HEK293 (cell line): ENCODE data around the gene HELQ.

Experiments used
- CTCF ChIA-PET: fragments of 350-600 bp; formaldehyde crosslinking; extraction: SDS; loops from one replicate; lab custom pipeline; 2021; ENCODE audit warnings: antibody characterized with exemption; lab: Yijun Ruan, JAX
- POLR2A ChIA-PET: fragments of 300-600 bp; formaldehyde crosslinking; extraction: SDS; loops from one replicate; lab custom pipeline; 2020; ENCODE audit warnings: antibody characterized with exemption, inconsistent platforms; lab: Yijun Ruan, JAX
- H3K27ac ChIP-seq: fragments of 200-500 bp; sonication (Bioruptor generic); 2 replicates; pipeline ENCODE4 v1.5.1; 2014; ENCODE audit warnings: low read depth, low read length, control low read depth, inconsistent platforms; ENCODE audit errors: extremely low read depth
- H3K36me3 ChIP-seq, 2 experiments: fragments of 200-500 bp in 1 of 2; sonication (Bioruptor generic) in 1 of 2; 1 replicate in 1 of 2; 2 replicates in 1 of 2; pipeline ENCODE4 v1.5.1; 2014 to 2017; ENCODE audit warnings: inconsistent platforms in 2 of 2, low read length in 2 of 2; ENCODE audit not compliant: control insufficient read depth in 2 of 2, insufficient read depth in 1 of 2
- H3K4me1 ChIP-seq: fragments of 200-500 bp; sonication (Bioruptor generic); 2 replicates; pipeline ENCODE4 v1.5.1; 2014; ENCODE audit warnings: mild to moderate bottlenecking, low read length, inconsistent platforms; ENCODE audit not compliant: control insufficient read depth, insufficient read depth
- H3K4me3 ChIP-seq: 2 replicates; pipeline ENCODE4 v1.5.1; 2011; ENCODE audit warnings: low read depth, mild to moderate bottlenecking, control low read depth, low read length, moderate library complexity
- H3K9me3 ChIP-seq: fragments of 200-500 bp; sonication (Bioruptor generic); 2 replicates; pipeline ENCODE4 v1.5.1; 2014; ENCODE audit warnings: low read depth, low read length, inconsistent platforms; ENCODE audit not compliant: control insufficient read depth, insufficient read depth
- BCL11A ChIP-seq: fragments of 450-650 bp; formaldehyde crosslinking; IDR thresholded peaks from 2 replicates; pipeline ENCODE4 v1.5.1; 2016; ENCODE audit warnings: low read depth, missing biosample characterization, missing genetic modification characterization
- BCL11B ChIP-seq: fragments of 450-650 bp; formaldehyde crosslinking; IDR thresholded peaks from 2 replicates; pipeline ENCODE4 v1.5.1; 2016; ENCODE audit warnings: low read depth, missing biosample characterization, missing genetic modification characterization
- GLIS1 ChIP-seq: fragments of 450-650 bp; formaldehyde crosslinking; IDR thresholded peaks from 2 replicates; pipeline ENCODE4 v1.5.1; 2016; ENCODE audit warnings: missing biosample characterization, missing genetic modification characterization
- IKZF3 ChIP-seq: fragments of 450-650 bp; IDR thresholded peaks from 2 replicates; pipeline ENCODE4 v1.5.0; 2018; ENCODE audit warnings: missing biosample characterization, mild to moderate bottlenecking, missing genetic modification characterization, moderate library complexity
- MZF1 ChIP-seq: fragments of 450-650 bp; formaldehyde crosslinking; IDR thresholded peaks from 2 replicates; pipeline ENCODE4 v1.5.1; 2017; ENCODE audit warnings: missing biosample characterization, missing genetic modification characterization, borderline replicate concordance
- REST ChIP-seq: fragments of 450-650 bp; formaldehyde crosslinking; IDR thresholded peaks from 2 replicates; pipeline ENCODE4 v1.5.1; 2016; ENCODE audit warnings: missing biosample characterization, missing genetic modification characterization
- ZBTB10 ChIP-seq: fragments of 450-650 bp; formaldehyde crosslinking; IDR thresholded peaks from 2 replicates; pipeline ENCODE4 v1.5.1; 2016; ENCODE audit warnings: missing biosample characterization, missing genetic modification characterization
- ZFP3 ChIP-seq: fragments of 450-650 bp; formaldehyde crosslinking; IDR thresholded peaks from 2 replicates; pipeline ENCODE4 v1.5.1; 2016; ENCODE audit warnings: low read depth, missing biosample characterization, missing genetic modification characterization
- ZNF112 ChIP-seq: fragments of 450-650 bp; formaldehyde crosslinking; IDR thresholded peaks from 2 replicates; pipeline ENCODE4 v1.5.0; 2017; ENCODE audit warnings: missing biosample characterization, missing genetic modification characterization
- ZNF121 ChIP-seq: fragments of 450-650 bp; formaldehyde crosslinking; IDR thresholded peaks from 2 replicates; pipeline ENCODE4 v1.5.1; 2016; ENCODE audit warnings: missing biosample characterization, missing genetic modification characterization
- ZNF148 ChIP-seq: fragments of 450-650 bp; formaldehyde crosslinking; IDR thresholded peaks from 2 replicates; pipeline ENCODE4 v1.5.0; 2017; ENCODE audit warnings: missing biosample characterization, missing genetic modification characterization, borderline replicate concordance
- ZNF16 ChIP-seq: fragments of 450-650 bp; formaldehyde crosslinking; IDR thresholded peaks from 2 replicates; pipeline ENCODE4 v1.5.1; 2016; ENCODE audit warnings: low read depth, missing biosample characterization, missing genetic modification characterization
- ZNF18 ChIP-seq: fragments of 450-650 bp; formaldehyde crosslinking; IDR thresholded peaks from 2 replicates; pipeline ENCODE4 v1.5.1; 2016; ENCODE audit warnings: missing biosample characterization, missing genetic modification characterization
- ZNF19 ChIP-seq: fragments of 450-650 bp; formaldehyde crosslinking; IDR thresholded peaks from 2 replicates; pipeline ENCODE4; 2016; ENCODE audit warnings: missing biosample characterization, missing genetic modification characterization, low read depth
- ZNF274 ChIP-seq, 2 experiments: fragments of 200-500 bp in 1 of 2; fragments of 450-650 bp in 1 of 2; sonication (Bioruptor generic) in 1 of 2; formaldehyde crosslinking in 1 of 2; IDR thresholded peaks; 2 replicates each; pipeline versions ENCODE4 v1.5.1 to v1.6.1; 2014 to 2016; ENCODE audit warnings: borderline replicate concordance in 1 of 2, inconsistent platforms in 1 of 2, low read length in 1 of 2, missing biosample characterization in 1 of 2, missing genetic modification characterization in 1 of 2
- ZNF280C ChIP-seq: fragments of 450-650 bp; formaldehyde crosslinking; IDR thresholded peaks from 2 replicates; pipeline ENCODE4 v1.5.1; 2016; ENCODE audit warnings: missing biosample characterization, missing genetic modification characterization
- ZNF335 ChIP-seq: fragments of 450-650 bp; formaldehyde crosslinking; conservative IDR thresholded peaks from 2 replicates; pipeline ENCODE4 v1.5.1; 2016; ENCODE audit warnings: missing biosample characterization, missing genetic modification characterization
- ZNF404 ChIP-seq: fragments of 450-650 bp; formaldehyde crosslinking; IDR thresholded peaks from 2 replicates; pipeline ENCODE4 v1.5.1; 2017; ENCODE audit warnings: missing biosample characterization, missing genetic modification characterization
- ZNF521 ChIP-seq: fragments of 450-650 bp; formaldehyde crosslinking; IDR thresholded peaks from 2 replicates; pipeline ENCODE4 v1.5.1; 2017; ENCODE audit warnings: missing biosample characterization, mild to moderate bottlenecking, missing genetic modification characterization
- ZNF544 ChIP-seq: fragments of 450-650 bp; formaldehyde crosslinking; IDR thresholded peaks from 2 replicates; pipeline ENCODE4 v1.5.0; 2017; ENCODE audit warnings: missing biosample characterization, missing genetic modification characterization
- ZNF626 ChIP-seq: fragments of 450-650 bp; sonication (Bioruptor Pico); formaldehyde crosslinking; IDR thresholded peaks from 2 replicates; pipeline ENCODE4 v1.5.1; 2018; ENCODE audit warnings: missing biosample characterization, missing genetic modification characterization, inconsistent platforms
- ZNF677 ChIP-seq: fragments of 450-650 bp; IDR thresholded peaks from 2 replicates; pipeline ENCODE4 v1.5.0; 2018; ENCODE audit warnings: missing biosample characterization, mild to moderate bottlenecking, missing genetic modification characterization, moderate library complexity
- ZXDB ChIP-seq: fragments of 450-650 bp; formaldehyde crosslinking; IDR thresholded peaks from 2 replicates; pipeline ENCODE4 v1.5.1; 2016; ENCODE audit warnings: missing biosample characterization, missing genetic modification characterization

HELQ gene

GRCh38 chr4:83393908-83394307, 61.7 kb downstream of the HELQ start:
- Histone ChIP-seq H3K9me3 (no peaks in the 10 kb centered on the region), H3K36me3 (no peaks in the 10 kb centered on the region), H3K4me1 (no peaks in the 10 kb centered on the region), H3K27ac (no peak overlapping the region), H3K4me3 (no peak overlapping the region)
- TF ChIP-seq ZBTB10 (tag by site-specific recombination) (no peak), ZNF626 (tag by site-specific recombination) (no peak), ZNF521 (tag by site-specific recombination) (no peak), ZNF544 (no peak), GLIS1 (tag by site-specific recombination) (no peak), ZFP3 (no peak), ZNF280C (tag by site-specific recombination) (no peak), ZNF404 (tag by site-specific recombination) (no peak), ZNF274 (IDR thresholded peaks at IDR 0.05; ENCODE audit: low read length) (no peak), ZNF274 (tag by site-specific recombination; IDR thresholded peaks at IDR 0.05; ENCODE audit: borderline replicate concordance) (no peak), BCL11B (tag by site-specific recombination) (no peak), REST (tag by site-specific recombination) (no peak), MZF1 (tag by site-specific recombination) (no peak)
- ChIA-PET CTCF (interaction anchor here (0.7 kb wide), 1 partner anchor 347 kb away, joined by 3 read pairs; no protein-coding TSS in a partner anchor), POLR2A (no interaction called here)

GRCh38 chr4:83392562-83392961, 63.1 kb downstream of the HELQ start:
- ChIA-PET POLR2A (no interaction called here), CTCF (no interaction called here)
- no peak overlapping the region for H3K27ac ChIP-seq
- H3K4me1 ChIP-seq = no peaks in the 10 kb centered on the region
- H3K9me3 ChIP-seq = no peaks in the 10 kb centered on the region
- H3K36me3 ChIP-seq = no peaks in the 10 kb centered on the region
- no peak overlapping the region for H3K4me3 ChIP-seq
- no peak for TF ChIP-seq ZNF121 (tag by site-specific recombination)
- no peak for TF ChIP-seq ZNF16 (tag by site-specific recombination)
- TF ChIP-seq ZNF112 (tag by site-specific recombination) = no peak
- TF ChIP-seq BCL11A = no peak
- TF ChIP-seq ZNF677 (tag by site-specific recombination) = no peak
- TF ChIP-seq IKZF3 = no peak
- no peak for TF ChIP-seq ZXDB (tag by site-specific recombination)
- no peak for TF ChIP-seq GLIS1 (tag by site-specific recombination)
- TF ChIP-seq ZNF148 (tag by site-specific recombination) = no peak
- TF ChIP-seq ZNF19 (tag by site-specific recombination) = no peak
- no peak for TF ChIP-seq ZNF335 (tag by site-specific recombination)
- TF ChIP-seq ZNF18 (tag by site-specific recombination) = no peak
